Retina (tissue), 1 donor: ENCODE measurements around the gene AKR1C8.
"Not testable (repeated sequence)": the region's sequence is repeated elsewhere in the genome, so short reads cannot be mapped to it uniquely, and the experiment has no call there.

Experiments
- DNase-seq: peaks from one replicate; pipeline ENCODE4 v3.0.0-alpha.2; 2016

The AKR1C8 gene

DNA sequence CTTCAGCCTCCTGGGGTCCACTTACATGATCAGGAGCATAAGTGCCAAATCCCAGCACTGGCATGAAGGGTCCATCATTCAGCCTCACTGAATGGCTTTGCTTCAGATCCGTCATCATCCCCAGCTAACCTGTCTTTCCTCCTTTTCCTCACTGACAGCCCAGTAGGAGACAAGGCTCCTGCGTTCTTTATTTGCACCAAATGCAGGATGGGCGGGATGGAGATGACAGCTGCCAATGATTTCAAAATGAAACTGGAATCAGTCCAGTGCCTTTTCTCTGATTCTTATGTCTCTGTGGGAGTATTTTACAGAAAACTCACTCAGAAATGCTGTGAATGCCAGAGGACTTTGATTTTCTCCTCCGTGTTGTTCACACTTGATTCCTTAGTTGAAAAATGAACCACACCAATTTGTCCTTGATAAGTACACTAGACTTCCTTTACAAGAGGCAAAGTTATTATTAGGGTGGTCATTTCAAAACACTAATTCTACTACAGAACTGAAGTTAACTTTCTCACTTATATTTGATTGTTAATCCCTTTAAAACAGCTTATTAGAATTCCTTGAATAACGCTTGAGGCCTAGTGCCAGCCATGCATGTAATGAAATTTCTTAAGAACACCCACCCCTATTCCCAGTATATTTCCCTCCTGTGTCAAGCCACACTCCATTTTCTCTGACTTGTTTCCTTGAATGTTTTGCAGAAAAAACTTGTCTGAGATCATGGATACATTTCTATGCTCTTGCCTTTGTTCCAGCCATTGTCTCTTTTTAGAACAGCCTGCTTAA is at the start of gene AKR1C8:
TSS of gene AKR1C8 (minus strand) at position 164 of the 789 bp plus-strand sequence. CDS start at position 118, 46 bp downstream.
- peak; percentile 28 for DNase-seq

DNA sequence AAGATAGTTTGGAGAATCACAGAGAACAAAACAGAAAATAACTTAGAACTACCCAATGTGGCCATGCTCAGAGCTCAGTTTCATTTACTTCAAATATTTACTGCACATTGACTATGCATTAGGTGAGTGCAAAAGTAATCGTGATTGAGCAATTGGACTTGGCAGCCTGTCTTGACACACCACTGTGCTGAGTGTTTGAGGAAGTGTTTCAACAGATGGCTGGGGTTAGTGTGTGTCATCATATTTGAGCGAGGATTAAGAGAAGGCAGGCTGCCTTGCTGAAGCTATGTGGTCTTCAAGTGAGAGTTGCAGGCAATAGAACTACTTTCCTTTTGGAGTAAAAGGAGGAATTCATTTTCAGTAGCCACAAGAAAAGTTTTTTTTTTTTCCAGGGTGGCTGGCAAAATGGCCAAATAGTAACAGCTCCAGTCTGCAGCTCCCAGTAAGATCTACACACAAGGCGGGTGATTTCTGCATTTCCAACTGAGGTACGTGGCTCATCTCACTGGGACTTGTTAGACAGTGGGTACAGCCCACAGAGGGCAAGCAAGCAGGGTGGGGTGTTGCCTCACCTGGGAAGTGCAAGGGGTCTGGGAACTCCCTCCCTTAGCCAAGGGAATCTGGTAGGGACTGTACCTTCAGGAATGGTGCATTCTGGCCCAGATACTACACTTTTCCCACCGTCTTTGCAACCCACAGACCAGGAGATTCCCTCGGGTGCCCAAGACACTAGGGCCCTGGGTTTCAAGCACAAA is 49.3 kb upstream of the AKR1C8 start:
- no peak for DNase-seq

DNA sequence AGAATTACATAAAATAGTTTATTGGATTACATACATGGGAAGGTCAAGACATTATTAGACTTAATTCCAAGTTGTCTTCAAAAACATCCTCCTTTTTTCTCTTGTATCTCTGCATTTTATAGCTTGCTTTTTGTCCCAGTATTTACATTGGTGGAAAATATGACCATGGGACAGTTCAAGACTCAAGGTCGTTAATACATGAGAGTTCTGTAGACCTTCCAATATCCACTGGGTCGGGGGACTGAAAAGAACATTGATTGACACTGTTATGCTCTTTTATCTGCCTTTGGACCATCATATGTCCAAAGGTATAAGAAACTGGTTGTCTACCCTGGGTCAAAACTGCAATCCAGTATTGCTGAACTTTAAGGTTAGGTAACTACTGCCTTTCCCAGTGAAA is 48.4 kb upstream of the AKR1C8 start:
- DNase-seq = no peak

DNA sequence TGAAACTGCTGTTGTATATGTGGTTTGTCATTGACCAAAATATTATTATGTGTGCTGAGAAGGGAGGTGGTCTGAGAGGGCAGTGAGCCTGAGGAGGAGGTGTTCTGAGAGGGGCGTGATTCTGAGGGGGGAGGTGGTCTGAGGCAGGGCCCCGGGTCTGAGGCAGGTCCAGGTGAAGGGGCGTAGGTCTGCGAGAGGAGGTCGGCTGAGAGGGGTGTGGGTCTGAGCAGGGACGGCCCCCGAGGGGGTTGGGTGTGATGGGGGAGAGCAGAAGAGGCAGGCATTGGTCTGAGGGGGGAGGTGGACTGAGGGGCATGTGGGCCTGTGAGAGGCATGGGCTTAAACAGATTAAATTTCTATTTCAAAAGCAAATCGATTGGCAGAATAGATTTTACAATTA is 44.1 kb upstream of the AKR1C8 start:
- DNase-seq = no peak

DNA sequence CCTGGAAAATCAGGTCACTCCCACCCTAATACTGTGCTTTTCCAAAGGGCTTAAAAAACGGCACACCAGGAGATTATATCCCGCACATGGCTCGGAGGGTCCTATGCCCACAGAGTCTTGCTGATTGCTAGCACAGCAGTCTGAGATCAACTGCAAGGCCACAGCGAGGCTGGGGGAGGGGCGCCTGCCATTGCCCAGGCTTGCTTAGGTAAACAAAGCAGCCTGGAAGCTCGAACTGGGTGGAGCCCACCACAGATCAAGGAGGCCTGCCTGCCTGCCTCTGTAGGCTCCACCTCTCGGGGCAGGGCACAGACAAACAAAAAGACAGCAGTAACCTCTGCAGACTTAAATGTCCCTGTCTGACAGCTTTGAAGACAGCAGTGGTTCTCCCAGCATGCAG is 38.0 kb upstream of the AKR1C8 start:
- not testable (repeated sequence) for DNase-seq

DNA sequence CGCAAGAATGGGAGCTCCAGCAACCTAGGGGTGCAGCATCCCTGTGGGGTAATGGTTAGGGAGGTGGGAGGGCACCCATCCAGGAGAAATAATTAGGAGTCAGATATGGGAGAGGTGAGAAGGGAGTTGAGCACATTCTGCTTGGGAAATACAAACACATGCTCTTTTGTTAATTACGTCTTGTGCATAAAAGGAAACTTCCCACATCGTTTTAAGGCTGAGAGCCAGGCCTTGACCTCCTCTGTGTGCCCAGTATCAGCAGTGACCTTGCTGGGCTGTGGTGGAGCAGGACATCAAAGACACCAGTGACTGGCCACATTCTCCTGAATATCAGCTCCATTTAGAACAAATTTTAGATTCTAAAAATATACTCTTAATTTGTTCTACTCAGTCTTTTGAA is 34.3 kb upstream of the AKR1C8 start:
- no peak for DNase-seq

DNA sequence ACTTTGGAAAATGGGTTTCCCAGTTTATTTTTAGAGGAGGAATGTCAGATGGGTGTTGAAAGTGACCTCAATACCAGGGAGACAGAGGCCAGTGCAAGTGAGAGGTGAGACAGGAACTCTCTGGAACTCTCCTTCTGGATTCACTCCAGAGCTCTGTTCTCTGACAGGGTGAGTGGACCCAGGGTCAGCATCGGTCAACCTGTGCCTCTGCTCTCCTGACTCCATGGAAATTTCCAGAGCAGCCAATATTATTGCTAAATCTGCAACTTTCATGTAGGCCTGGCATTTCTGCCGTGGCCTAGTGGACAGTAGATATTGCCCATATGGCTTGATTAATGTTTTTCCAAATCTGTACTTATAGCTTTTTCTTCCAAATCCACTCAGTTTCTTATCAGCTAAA is 31.9 kb upstream of the AKR1C8 start:
- no peak for DNase-seq

DNA sequence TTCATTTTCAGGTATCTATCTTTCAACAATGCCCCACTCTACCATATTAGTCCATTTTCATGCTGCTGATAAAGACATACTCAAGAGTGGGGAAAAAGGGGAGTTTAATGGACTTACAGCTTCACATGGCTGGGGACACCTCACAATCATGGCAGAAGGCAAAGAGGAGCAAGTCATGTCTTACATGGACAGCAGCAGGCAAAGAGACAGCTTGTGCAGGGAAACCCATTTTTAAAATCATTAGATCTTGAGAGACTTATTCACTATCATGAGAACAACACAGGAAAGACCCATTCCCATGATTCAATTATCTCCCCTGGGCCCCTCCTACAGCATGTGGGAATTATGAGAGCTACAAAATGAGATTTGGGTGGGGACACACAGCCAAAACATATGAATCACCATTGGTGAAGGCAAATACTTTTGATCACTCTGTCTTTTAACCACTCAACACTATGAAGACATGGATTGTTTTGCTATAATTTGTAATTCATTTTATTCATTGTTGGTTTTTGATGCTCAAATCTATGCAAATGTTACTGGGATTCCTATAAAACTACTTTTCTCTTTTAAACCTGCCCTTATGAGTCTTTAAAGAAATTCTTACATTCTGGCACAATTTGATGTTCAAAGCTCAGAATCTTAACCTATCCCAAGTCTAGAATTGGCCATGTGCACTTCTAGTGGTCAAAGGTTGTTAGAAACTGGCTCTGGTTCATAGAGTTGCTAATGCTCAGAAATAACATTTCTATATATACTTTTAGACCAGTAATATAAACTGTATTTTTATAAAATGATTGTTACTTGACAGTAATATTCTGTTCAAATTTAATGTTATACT is 27.0 kb upstream of the AKR1C8 start:
- DNase-seq = no peak

DNA sequence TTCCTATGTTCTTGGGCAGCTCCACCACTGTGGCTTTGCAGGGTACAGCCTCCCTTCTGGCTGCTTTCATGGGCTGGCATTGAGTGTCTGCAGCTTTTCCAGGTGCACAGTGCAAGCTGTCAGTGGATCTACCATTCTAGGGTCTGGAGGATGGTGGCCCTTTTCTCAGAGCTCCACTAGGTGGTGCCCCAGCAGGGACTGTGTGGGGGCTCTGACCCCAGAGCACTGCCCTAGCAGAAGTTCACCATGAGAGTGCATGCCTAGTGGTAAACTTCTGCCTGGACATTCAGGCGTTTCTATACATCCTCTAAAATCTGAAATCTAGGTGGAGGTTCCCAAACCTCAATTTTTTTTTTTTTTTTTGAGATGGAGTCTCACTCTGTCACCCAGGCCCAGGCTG is 25.3 kb upstream of the AKR1C8 start:
- DNase-seq = not testable (repeated sequence)

DNA sequence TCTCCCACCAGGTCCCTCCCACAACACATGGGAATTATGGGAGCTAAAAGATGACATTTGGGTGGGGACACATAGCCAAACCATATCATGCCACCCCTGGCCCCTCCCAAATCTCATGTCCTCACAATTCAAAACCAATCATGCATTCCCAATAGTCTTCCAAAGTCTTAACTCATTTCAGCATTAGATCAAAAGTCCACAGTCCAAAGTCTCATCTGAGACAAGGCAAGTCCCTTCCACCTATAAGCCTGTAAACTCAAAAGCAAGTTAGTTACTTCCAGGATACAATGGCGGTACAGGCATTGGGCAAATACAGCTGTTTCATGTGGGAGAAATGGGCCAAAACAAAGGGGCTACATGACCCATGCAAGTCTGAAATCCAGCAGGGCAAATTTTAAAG is 24.8 kb upstream of the AKR1C8 start:
- DNase-seq = not testable (repeated sequence)

DNA sequence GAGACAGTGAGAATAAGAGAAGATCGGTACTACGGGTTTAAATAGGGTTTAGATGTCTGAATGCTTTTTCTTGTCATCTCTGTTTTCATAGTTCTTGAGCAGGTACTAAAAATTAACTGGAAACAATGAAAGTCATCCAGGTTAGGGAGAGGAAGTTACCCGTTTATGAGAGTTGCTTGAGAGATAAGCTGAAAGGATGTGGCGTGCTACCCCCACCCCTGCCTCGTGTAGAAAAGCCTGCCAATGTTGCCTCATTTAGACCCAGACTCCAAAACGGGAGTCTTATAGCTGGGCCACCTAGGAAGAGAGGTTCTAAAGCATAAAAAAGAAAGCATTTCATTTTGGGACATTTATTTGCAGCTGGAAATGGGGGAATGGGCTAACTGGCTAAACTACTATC is 21.8 kb upstream of the AKR1C8 start:
- no peak for DNase-seq

DNA sequence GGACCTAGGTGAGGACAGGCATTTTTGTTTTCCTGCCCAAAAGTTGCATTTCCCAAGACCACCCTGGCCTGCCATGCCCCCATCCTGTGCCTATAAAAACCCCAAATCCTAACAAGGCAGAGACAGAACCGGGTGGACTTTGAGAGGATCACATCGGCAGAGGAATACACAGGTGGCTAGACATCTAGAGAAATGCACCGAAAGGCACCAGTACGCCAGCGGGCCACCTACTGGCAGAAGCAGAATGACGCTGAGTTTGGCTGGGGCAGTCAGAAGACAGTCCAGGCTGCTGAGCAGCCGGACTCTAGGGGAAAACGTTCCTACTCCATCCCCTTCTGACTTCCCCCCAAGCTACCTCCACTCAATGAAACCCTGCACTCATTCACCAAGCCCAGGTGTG is 14.4 kb upstream of the AKR1C8 start:
- DNase-seq = no peak

DNA sequence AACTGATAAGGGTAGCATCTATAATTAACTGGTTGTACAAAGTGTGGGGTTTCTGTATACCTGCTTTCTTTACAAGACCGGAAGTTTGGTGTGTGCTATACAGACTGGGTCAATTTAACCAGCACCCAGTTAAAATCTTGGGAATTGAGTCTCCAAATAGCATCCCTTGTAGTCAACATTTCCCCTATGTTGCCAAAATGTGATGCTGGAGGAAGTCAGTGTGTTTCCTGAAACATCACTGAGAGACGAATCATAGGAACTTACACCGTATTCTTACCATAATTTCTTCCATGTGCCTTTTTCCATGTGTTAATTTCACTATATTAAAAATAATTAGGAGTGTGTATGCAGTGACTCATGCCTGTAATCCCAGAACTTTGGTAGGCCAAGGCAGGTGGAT is 13.4 kb upstream of the AKR1C8 start:
- no peak for DNase-seq

DNA sequence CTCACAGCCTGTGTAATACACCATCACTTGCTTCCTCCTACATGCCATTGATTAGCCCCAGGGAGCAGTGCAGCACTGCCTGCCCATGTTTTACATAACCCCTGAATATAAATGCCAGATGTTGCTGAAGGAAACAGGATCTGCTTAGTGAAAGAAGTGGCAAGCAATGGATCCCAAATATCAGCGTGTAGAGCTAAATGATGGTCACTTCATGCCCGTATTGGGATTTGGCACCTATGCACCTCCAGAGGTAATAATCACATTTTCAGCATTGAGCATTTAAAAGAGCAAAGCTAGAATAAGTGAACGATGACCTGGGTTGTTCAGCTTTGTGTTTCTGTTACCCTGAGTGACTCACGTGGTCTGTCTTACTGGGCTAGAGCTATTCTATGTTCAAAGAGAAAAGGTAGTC is 11.8 kb upstream of the AKR1C8 start, which contains the start of gene AKR1C4:
TSS of gene AKR1C4 (plus strand) at position 136 of the 412 bp plus-strand sequence. CDS start at position 167, 31 bp downstream.
- DNase-seq = no peak

DNA sequence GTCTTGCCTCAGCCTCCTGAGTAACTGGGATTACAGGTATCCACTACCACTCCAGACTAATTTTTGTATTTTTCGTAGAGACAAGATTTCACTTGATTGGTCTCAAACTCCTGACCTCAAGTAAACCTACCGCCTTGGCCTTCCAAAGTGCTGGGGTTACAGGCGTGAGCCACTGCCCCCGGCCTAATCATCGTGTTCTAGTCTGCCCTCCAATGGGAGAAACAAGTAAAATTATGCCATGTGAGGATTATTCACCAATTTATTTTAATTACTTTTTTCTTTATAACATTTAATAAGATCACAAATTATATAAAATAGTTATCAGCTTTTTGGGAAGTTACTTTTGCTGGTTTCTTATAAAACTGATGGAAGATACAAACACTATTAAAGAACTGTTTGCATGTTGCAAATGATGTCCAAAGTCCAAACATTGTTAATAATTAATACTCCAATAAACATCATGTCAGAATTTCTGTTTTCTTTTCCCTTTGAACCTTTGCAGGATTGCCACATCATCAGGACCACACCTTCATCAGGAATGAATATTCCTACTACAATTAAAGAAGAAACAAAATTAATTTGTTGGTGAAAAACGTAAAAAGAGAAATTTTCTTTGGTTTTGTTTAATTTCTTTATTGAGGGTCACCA is 10.9 kb upstream of the AKR1C8 start:
- DNase-seq = no peak

DNA sequence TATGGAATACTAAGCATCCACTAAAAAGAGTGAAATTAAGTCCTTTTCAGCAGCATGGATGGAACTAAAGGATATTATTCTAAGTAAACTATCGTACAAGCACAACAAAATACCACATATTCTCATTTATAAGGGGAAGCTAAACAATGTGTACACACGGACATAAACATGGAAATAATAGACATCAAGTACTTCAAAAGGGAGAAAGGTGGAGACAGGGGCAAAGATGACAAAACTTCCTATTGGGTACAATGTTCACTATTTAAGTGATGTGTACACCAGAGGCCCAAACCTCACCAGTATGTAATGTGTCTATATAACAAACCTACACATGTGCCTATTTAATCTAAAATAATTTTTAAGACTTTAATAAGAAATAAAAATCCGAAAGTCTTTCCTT is 9.5 kb upstream of the AKR1C8 start:
- no peak for DNase-seq

DNA sequence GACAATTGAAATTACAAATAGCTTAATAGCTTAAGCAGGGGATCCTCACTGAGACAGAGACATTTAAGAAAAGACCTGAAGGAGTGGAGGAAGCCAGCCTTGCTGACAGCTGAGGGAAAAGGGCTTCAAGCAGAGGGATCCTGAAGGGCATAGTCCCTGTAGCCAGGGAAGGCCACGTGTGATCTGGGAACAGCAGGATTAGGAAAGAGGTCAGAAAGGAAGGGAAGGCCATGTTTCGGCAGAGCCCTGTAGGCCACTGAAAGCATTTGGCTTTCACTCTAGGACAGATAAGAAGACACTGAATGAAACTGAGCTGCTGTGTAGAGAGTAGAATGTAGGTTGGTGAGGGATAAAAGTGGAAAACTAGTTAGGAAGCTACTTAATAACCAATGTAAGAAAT is 3.4 kb upstream of the AKR1C8 start:
- no peak for DNase-seq

DNA sequence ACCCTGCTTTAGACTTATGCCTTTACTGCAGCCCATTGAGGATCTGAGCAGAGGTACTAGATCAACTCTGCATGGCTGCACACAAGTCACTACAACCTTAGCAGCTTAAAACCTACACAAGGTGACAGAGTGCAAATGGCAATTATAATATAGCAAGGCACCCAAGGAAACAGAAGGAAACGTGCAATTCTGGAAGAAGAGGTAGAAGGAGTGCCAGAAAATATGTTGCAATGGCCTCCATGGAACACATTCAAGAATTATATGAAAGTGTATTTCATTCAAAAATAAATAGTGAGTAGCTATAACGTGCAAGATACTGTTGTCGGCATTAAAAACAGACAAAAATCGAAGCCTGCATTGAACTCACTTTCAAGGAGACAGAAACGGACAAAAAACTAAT is 2.9 kb upstream of the AKR1C8 start:
- no peak for DNase-seq

DNA sequence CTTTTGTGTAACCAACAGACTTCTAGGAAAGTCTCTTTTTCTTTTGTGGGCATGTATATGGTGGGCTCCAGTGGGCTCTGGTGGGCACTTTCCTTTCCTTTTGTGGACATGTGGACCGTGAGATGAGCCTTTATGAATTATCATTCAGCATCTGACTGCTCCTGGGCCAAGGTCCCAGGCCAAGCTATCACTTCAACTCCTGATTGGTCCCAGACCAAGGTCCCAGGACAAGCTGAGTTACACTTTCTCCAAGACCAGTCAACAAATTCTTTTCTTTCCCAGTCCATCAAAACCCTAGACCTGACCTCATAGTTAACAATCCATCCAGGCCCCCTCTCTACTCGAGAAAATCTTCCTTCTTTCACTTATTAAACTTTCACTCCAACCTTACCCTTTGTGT is 1.0 kb downstream of the AKR1C8 start:
- DNase-seq = no peak

DNA sequence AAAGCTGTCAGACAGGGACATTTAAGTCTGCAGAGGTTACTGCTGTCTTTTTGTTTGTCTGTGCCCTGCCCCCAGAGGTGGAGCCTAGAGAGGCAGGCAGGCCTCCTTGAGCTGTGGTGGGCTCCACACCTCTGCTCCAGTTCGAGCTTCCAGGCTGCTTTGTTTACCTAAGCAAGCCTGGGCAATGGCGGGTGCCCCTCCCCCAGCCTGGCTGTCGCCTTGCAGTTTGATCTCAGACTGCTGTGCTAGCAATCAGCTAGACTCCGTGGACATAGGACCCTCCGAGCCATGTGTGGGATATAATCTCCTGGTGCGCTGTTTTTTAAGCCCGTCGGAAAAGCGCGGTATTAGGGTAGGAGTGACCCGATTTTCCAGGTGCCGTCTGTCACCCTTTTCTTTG is 4.4 kb downstream of the AKR1C8 start:
- not testable (repeated sequence) for DNase-seq

DNA sequence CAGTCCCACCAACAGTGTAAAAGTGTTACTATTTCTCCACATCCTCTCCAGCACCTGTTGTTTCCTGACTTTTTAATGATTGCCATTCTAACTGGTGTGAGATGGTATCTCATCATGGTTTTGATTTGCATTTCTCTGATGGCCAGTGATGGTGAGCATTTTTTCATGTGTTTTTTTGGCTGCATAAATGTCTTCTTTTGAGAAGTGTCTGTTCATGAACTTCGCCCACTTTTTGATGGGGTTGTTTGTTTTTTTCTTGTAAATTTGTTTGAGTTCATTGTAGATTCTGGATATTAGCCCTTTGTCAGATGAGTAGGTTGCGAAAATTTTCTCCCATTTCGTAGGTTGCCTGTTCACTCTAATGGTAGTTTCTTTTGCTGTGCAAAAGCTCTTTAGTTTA is 9.4 kb downstream of the AKR1C8 start:
- DNase-seq = not testable (repeated sequence)

DNA sequence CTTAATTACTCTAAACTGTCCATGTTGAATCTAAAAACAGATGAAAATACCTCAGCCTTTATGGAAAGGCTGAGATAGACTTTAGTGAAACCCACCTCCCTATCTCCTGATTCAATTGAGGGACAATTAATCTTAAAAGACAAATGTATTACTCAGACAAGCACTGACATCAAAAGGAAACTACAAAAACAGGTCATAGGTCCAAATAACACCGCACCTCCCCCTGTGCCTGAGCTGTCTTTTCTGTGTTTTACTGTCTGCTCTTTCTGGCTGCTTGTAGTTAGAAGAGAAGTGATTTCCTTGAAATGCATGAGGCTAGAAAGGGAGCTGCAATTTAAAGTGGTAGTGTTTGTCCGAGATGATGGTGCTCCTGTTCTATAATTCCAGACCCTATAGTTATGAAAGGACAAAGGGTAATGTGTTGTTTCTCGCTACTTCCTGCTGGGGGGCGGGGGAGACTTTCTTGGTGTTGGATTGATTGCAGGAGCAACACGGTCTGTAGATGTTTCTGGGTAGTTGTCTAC is 16.0 kb downstream of the AKR1C8 start:
- no peak for DNase-seq

DNA sequence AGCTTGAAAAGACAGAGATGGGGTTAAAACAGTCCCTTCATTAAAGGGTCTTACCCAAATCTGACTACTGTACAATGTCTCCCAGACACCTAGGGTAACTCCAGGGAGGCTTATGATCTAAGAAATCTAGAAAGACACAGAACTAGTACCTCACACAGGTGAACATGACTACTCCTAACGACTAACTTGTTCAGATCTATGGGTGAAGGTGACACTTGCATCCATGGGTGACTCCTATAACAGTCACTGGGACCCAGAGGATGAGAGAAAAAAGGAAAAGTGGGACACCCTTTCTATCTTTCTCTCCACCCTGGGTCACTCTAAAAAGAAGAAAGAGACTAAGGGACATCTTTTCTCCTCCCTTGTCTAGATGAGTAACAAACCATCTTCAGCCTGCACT is 19.2 kb downstream of the AKR1C8 start:
- no peak for DNase-seq
